Cardiac fibroblast (primary cell): ENCODE data around the gene TULP4.
A peak's percentile ranks its signal among the peaks of the same experiment; 100 is the strongest.

Experiments used
- DNase-seq, 2 donors: peaks; one replicate each; pipeline versions ENCODE4 v3.0.0 to v3.0.0-alpha.2; 2010; ENCODE audit warnings: low read depth in 2 of 2
- H3K4me3 ChIP-seq, 2 donors: replicated peaks in 1 of 2; 1 replicate in 1 of 2; 2 replicates in 1 of 2; pipeline ENCODE4 v1.5.1; 2011; ENCODE audit warnings: low read depth in 2 of 2, low read length in 2 of 2, mild to moderate bottlenecking in 2 of 2, moderate library complexity in 1 of 2
- CTCF ChIP-seq: IDR thresholded peaks from one replicate; pipeline ENCODE4 v1.5.1; 2011; ENCODE audit warnings: low read depth, mild to moderate bottlenecking, low read length, inconsistent platforms

TULP4 gene

GRCh38 chr6:158439255-158439654 lies 127.0 kb downstream of the TULP4 start:
- no peak for TF ChIP-seq CTCF
- no peak overlapping the region for H3K4me3 ChIP-seq
- peak in 1 of 2 donors; percentile 15 for DNase-seq

- no peak for TF ChIP-seq CTCF
- peak in 1 of 2 donors; percentile 75 for DNase-seq
- no peak overlapping the region for H3K4me3 ChIP-seq
Observed at GRCh38 chr6:158441716-158442215, 129.5 kb downstream of the TULP4 start.

- no peak overlapping the region for H3K4me3 ChIP-seq
- no peak for DNase-seq
- TF ChIP-seq CTCF = no peak
Observed at GRCh38 chr6:158442306-158442705, 130.0 kb downstream of the TULP4 start.

GRCh38 chr6:158445426-158446085 lies 133.3 kb downstream of the TULP4 start:
- no peak overlapping the region for H3K4me3 ChIP-seq
- no peak for DNase-seq
- no peak for TF ChIP-seq CTCF

GRCh38 chr6:158448856-158449255 lies 136.6 kb downstream of the TULP4 start:
- no peak for DNase-seq
- no peak for TF ChIP-seq CTCF
- H3K4me3 ChIP-seq = no peak overlapping the region

- DNase-seq = no peak
- TF ChIP-seq CTCF = no peak
- H3K4me3 ChIP-seq = no peak overlapping the region
Observed at GRCh38 chr6:158452191-158452590, 139.9 kb downstream of the TULP4 start.

- no peak overlapping the region for H3K4me3 ChIP-seq
- DNase-seq = no peak
- TF ChIP-seq CTCF = no peak
Observed at GRCh38 chr6:158457131-158457530, 144.9 kb downstream of the TULP4 start.
